Urinary bladder (tissue), 4 donors: ENCODE data around the gene NOTUM. TPM values are rescaled to one million over a fixed set of nuclear protein-coding genes. Genes with fewer than 3 reads are reported as not detected.
A peak's percentile ranks its signal among the peaks of the same experiment; 100 is the strongest.

Experiments
- DNase-seq: peaks from one replicate; pipeline ENCODE4 v3.0.0-alpha.2; 2015; ENCODE audit errors: extremely low spot score
- H3K27ac ChIP-seq: one replicate; pipeline ENCODE4 v1.5.1; 2013; ENCODE audit warnings: low read depth, mild to moderate bottlenecking, moderate library complexity
- H3K36me3 ChIP-seq: one replicate; pipeline ENCODE4 v1.6.1; 2013; ENCODE audit warnings: mild to moderate bottlenecking, moderate library complexity; ENCODE audit not compliant: insufficient read depth
- H3K4me1 ChIP-seq: one replicate; pipeline ENCODE4 v1.6.1; 2013; ENCODE audit warnings: mild to moderate bottlenecking, moderate library complexity; ENCODE audit not compliant: insufficient read depth
- H3K4me3 ChIP-seq: one replicate; pipeline ENCODE4 v1.5.1; 2013; ENCODE audit warnings: low read depth, low read length
- WGBS: extraction: QIAGEN DNeasy Blood & Tissue Kit; methylation state at CpG from one replicate; pipeline ENCODE4 v1.1.7; 2013; 5-methylcytosine and 5-hydroxymethylcytosine counted together
- polyA plus RNA-seq: library from polyadenylated mRNA; stranded (reverse); fragments of 200-250 nt; gene quantifications from one replicate; pipeline ENCODE4 v1.2.3, GENCODE V29; 2013
- total RNA-seq: library from RNA; depleted of rRNA; stranded (reverse); fragments of >200 nt; gene quantifications from one replicate; pipeline ENCODE4 v1.2.3, GENCODE V29; 2014
- donor health status: healthy with polysubstance abuse.
- donor health status: healthy.

NOTUM gene
- total RNA-seq (1.3 TPM), polyA plus RNA-seq (2.5 TPM)

DNA sequence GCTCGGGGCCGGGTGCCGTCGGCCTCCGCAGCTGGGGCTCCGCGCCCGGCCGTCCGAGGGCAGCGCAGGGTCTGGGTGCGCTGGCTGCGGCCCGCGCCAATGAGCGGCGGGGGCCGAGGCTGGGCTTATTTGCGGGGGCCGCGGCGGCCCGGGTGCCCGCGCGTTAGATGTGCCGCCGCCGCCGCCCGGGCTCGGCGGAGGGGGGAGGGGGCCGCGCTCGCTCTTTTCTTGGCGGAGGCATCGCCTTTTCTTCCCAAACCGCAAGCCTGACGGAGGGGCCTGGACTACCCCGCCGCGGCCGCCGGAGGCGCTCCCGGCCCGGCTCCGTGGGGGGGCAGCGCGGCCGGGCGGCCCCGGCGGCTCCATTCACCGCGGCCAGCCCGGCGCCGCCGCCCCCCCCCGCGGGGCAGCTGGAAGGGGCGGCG is at the start of gene NOTUM:
Gene NOTUM (minus strand): TSS at position 101 of the 425 bp plus-strand sequence. CDS start 278 bp downstream, outside the sequence.
- Histone ChIP-seq H3K4me1 (peaks cover 3% of the 10 kb centered on the region), H3K4me3 (peak within 1 kb of the TSS; percentile 37), H3K36me3 (no peaks in the 10 kb centered on the region), H3K27ac (no peak within 1 kb of the TSS)
- DNase-seq = no peak
- WGBS = under 1% methylated on average over 62 of the region's 65 CpGs

DNA sequence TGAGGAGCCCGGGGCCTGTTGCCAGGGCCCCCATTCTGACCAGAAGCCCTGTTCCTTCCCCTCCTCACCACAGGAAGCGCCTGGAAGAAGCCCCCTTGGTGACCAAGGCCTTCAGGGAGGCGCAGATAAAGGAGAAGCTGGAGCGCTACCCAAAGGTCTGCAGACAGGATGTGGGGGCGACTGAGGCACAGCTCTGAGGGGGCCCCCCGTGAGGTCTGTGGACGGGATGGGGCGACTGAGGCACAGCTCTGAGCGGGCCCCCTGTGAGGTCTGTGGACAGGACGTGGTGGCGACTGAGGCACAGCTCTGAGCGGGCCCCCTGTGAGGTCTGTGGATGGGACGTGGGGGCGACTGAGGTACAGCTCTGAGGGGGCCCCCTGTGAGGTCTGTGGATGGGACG is 48.4 kb upstream of the NOTUM start:
- no peak for DNase-seq
- Histone ChIP-seq H3K4me3 (no peak overlapping the region), H3K36me3 (no peaks in the 10 kb centered on the region), H3K4me1 (no peaks in the 10 kb centered on the region), H3K27ac (no peak overlapping the region)
- 87% methylated on average over 15 of the region's 15 CpGs for WGBS

DNA sequence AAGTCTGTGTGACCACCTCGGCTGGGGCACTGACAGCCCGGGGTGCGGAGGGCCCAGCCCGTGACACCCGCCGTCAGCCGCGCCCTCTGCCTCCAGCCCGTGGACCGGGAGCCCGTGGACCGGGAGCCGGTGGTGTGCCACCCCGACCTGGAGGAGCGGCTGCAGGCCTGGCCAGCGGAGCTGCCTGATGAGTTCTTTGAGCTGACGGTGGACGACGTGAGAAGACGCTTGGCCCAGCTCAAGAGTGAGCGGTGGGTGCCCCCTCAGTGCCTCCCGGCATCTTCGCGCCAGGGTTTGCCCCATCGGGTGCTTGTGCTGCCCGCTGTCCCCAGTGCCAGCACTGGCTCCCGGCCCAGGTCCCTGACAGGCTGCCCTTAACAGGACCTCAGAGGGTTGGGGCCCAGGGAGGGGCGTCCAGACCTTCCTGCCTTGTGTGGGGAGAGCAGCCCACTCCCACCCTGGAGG is 48.0 kb upstream of the NOTUM start:
- Histone ChIP-seq H3K36me3 (no peaks in the 10 kb centered on the region), H3K27ac (no peak overlapping the region), H3K4me1 (no peaks in the 10 kb centered on the region), H3K4me3 (no peak overlapping the region)
- no peak for DNase-seq
- WGBS = 91% methylated on average over 28 of the region's 28 CpGs

DNA sequence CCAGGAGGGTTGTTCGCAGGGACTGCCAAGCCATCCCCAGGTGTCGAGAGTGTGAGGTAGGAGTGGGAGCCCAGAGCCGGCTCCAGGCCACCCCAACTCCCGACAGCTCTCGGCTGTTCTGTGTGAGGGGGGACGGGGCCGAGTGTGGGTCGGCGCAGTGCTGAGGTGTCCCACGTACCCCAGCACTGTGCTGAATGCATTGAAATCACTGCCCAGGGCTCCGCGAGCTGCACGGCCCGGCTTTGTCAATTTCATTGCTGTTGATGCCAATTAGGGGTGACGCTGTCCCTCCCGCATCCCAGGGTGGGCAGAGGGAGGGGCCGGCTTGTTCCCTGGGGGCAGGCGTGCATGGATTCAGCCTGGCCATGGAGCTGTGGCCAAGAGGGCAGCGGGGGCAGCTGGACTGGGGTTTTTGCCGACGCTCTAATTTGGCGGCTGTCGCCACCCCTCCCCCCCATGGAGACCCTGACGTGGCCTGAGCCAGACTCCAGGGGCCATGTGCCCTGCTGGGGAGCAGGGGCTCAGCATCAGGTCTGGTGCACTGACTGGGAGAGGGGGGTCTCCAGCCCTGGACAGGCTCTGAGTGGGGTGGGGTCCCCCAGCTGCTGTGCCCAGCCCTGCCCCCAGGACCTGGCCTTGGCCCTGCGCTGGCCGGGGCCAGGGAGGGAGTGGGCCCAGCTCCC is 47.4 kb upstream of the NOTUM start:
- Histone ChIP-seq H3K36me3 (no peaks in the 10 kb centered on the region), H3K4me1 (no peaks in the 10 kb centered on the region), H3K27ac (no peak overlapping the region), H3K4me3 (no peak overlapping the region)
- 83% methylated on average over 26 of the region's 26 CpGs for WGBS
- no peak for DNase-seq

DNA sequence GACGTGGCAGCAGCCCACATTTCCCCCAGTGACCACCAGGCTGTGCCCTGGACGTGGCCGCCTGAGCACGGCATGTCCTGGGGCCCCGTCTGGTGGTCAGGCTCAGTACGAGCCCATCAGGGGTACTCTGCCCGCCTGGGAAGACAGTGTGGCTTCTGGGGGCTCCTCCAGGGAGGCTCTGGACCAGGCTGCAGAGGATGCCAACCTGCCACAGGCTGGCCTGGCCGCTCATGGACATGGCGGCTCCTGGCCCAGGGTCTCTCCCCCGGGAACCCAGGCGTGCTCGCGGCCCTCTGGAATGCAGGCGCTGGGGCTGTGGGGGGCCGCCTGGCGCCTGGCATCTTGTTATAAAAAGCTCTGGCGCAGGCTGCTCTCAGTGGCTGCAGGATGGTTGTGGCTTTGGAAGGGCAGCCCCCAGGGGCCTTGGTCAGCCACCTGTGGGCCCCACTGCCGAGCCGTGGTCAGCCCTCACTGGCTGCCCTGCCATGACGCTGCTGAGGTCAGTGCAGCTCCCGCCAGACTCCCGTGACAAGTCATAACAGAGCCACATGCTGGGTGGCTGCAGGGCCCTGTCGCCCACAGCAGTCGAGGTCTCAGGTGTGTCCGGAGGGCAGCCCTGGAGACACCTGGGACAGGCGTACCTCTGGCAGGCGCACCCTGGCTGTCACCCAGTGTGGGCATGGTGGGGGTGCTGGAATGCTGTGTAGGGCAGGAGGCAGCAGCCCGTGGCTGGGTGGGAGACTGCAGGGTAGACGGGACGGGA is 46.7 kb upstream of the NOTUM start:
- DNase-seq = no peak
- H3K27ac ChIP-seq = no peak overlapping the region
- no peaks in the 10 kb centered on the region for H3K36me3 ChIP-seq
- no peak overlapping the region for H3K4me3 ChIP-seq
- 89% methylated on average over 30 of the region's 30 CpGs for WGBS
- no peaks in the 10 kb centered on the region for H3K4me1 ChIP-seq

DNA sequence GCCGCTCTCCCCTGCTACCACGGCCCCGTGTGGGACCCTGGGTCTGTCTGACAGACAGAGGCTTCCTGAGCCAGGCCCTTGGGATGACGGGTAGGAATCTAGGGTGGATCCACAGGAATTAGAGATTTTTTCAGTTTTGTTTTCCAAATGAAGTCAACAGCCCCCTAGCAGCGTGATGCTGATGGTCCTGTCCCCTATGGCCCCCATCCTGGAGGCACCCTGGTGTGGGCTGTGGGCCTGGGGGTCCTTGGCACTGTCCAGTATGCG is 46.2 kb upstream of the NOTUM start:
- Histone ChIP-seq H3K4me3 (no peak overlapping the region), H3K36me3 (no peaks in the 10 kb centered on the region), H3K27ac (no peak overlapping the region), H3K4me1 (no peaks in the 10 kb centered on the region)
- 80% methylated on average over 6 of the region's 6 CpGs for WGBS
- DNase-seq = no peak

DNA sequence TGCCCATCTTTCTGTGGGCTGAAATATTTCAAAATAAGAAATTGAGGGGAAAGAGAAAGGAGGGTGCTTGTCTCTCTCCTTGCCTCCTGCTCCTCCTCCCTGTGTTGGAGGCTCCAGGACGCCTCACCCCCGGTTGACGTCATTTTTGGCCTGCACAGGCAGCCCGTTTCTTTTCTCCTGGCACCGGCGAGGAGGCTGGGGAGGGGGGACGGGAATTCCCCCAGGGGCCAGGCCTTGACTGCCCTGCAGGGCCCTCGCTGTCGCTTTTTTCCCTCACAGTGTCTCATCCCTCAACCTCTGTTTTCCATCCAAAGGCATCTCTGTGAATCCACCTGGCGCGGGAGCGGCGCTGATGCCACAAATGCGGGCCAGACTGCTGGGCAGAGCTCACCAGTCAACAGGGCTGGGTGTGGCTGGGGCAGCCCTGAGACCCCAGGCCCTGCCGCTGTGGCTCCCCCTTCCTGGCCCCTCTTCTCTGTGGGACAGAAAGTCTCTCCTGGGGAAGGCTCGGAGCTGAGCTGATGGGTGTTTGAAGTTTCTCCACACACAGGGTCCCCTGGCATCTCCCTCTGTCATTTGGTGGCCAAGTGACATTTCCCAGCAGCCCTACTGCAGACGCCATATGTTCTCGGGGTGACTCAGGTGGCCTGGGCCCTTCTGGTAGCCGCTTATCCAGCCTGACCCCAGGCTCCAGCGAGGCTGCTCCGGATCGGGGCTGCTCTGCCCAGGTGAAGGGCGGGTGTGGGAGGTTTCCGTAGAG is 45.7 kb upstream of the NOTUM start:
- 53% methylated on average over 24 of the region's 24 CpGs for WGBS
- no peak overlapping the region for H3K27ac ChIP-seq
- H3K36me3 ChIP-seq = no peaks in the 10 kb centered on the region
- H3K4me1 ChIP-seq = no peaks in the 10 kb centered on the region
- H3K4me3 ChIP-seq = no peak overlapping the region
- DNase-seq = no peak

DNA sequence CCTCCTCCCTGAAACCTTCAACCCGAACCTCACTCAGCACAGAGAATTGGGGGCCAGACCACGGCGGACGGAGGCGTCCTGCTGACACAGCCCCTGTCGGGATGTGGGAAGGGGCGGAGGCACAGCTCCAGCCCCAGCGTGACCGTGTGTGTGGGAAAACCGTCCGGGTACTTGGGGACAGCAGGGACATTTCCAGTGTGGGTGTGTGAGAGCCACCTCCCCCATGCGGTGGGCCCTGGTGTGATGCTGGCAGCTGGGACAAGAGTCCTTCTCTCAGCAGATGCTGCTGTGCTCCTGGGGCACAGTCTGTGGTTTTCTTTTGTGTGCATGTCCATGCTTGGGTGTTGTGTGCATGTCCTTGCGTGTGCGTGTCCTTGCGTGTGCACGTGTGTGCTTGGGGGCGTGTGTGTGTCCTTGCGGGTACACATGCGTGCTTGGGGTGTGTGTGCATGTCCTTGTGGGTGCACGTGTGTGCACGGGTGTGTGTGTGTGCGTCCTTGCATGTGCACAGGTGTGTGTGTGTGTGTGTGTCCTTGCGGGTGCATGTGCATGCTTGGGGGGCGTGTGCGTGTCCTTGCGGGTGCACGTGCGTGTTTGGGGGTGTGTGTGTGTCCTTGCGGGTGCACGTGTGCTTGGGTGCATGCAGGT is 44.8 kb upstream of the NOTUM start:
- Histone ChIP-seq H3K27ac (no peak overlapping the region), H3K36me3 (no peaks in the 10 kb centered on the region), H3K4me1 (no peaks in the 10 kb centered on the region), H3K4me3 (no peak overlapping the region)
- 85% methylated on average over 30 of the region's 30 CpGs for whole genome bisulfite sequencing
- DNase-seq = no peak

DNA sequence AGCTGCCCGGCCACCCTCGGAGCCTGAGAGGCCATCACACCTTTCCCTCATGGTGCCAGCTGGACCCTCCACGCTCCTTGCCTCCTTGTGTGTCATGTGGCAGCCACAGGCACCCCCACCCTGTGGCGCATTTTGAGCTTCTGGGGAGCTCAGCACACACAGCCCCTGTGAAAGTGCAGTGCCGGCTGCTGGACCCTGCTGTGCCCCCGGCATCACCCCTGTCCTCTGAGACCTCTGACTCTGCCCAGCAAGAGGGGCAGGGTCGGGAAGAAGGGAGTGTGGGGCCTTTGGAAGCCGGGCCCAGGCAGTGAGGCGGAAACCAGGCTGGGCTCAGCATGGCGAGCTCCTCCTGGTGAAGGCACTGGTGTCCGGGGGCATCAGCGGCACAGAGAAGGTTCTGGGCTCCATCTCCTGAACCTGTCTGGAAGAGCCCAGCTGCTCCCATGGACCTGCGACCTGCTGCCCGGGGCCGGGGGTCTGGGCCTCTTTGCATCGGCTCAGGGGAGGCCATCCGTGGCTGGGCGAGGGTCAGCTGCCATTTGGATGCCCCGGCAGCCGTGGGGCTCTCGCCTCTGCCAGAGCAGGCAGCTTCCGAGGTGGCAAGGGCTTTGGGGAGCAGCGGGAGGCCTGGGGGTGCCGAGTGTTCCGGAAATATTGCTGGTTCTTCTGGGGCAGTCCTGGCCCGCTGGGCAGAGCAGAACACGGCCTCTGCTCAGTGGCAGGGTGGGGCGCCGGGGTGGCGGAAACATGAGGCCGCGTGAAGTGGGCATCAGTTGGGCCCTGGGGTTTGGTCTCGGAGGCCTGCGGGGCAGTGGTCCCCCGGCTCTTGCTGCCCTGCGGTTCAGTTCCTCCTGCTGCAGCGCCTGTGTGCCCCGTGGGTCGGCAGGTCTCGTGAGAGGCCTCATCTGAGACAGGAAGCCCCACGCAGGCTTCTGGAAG is 43.8 kb upstream of the NOTUM start:
- Histone ChIP-seq H3K36me3 (no peaks in the 10 kb centered on the region), H3K4me1 (no peaks in the 10 kb centered on the region), H3K4me3 (no peak overlapping the region), H3K27ac (peak overlapping the region; percentile 0)
- DNase-seq = no peak
- 91% methylated on average over 41 of the region's 41 CpGs for WGBS

DNA sequence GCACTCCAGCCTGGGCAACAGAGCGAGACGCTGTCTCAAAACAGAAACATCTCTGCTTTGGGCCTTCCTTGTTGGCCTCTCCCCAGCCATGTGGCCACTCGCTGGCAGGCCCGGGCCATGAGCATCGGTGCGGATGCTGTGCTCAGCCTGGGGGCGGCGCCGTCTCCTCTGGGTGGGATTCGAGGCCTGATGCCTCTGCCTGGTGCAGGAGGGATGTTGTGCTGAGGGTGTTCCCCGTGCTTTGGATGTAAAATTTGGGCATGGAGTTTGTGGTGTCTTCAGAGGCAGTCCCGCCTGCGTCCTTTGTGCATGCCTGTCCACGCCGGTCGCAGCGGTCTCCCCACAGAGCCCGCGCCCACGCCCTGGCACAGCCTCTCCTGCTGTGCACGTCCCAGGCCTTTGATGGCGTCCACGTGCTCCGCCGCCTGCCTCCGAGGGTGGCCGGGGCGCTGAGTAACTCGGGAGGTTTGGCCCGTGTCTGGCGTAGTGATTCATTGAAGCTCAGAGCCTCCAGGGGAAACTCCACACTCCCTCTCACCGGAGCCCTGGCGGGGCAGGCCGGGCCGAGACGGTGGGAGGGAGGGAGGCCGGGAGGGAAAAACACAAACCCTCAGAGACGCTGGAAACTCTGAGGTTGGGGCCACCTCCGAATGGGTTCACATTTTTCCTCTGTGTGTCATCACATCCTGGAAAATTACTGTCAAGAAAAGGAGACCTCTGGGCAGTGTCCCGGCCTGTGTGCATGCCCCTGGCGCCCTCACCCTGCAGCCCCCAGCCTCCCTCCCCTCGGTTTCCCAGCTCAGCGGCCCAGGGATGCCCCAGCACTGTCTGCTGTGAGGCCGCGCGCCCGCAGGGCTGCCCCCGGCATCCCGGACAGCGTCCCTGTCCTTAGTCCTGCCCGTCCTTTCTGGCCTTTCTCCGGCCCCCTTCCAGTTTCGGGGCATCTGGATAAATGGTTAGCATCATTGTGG is 42.7 kb upstream of the NOTUM start:
- H3K27ac ChIP-seq = peak overlapping the region; percentile 0
- DNase-seq = no peak
- 53% methylated on average over 53 of the region's 53 CpGs for WGBS
- H3K4me3 ChIP-seq = no peak overlapping the region
- no peaks in the 10 kb centered on the region for H3K4me1 ChIP-seq
- no peaks in the 10 kb centered on the region for H3K36me3 ChIP-seq

DNA sequence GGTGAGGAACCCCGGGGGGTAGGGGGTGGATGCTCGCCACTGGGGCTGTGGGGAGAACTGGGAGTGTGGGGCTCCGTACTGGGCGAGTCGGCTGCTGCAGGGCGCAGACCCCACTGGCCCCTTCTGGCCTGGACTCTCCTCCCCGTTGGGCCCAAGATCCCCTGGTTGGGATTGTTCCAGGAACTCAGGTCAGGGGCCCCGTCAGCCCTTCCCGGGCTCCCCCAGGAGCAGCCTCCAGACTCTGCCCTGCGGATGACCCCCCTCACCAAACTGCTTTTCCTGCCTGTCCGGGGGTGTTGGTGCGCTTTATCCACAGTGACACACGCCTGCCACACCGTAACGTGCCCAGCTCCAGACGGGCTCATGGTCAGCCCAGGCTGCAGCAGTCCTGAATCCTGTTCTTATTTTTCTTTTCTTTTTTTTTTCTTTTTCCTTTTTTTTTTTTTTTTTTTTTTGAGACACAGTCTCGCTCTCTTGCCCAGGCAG is 40.6 kb upstream of the NOTUM start:
- peaks cover 2% of the 10 kb centered on the region for H3K36me3 ChIP-seq
- H3K27ac ChIP-seq = no peak overlapping the region
- WGBS = 85% methylated on average over 17 of the region's 17 CpGs
- no peaks in the 10 kb centered on the region for H3K4me1 ChIP-seq
- DNase-seq = no peak
- no peak overlapping the region for H3K4me3 ChIP-seq
